Activated T-cell treated with anti-CD3 and anti-CD28 coated beads for 24 hours (primary cell): ENCODE data around the gene DRC1.

Experiments
- DNase-seq: peaks from one replicate; pipeline ENCODE4 v3.0.0-alpha.2; 2020; ENCODE audit warnings: low read depth

Gene DRC1

DNA sequence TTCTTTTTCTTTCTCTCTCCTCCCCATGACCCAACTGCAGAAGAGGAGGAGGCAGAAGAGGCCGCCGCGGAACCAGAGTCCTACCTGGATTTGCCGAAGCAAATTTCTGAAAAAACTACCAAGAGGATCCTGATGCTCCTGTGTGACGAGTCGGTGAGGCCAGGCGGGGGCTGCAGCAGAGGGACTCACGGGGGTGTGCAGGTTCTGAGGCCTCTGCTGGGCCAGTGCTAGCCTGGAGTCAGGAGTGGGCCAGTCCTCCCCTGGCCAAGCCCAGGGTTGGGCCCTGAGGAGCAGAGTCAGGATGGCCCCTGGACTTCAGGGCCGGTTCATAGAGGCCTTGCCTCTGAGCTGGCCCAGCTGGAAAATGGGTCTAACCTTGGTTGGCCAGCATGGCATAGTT, 46.9 kb downstream of the DRC1 start:
- DNase-seq, result no peak

DNA sequence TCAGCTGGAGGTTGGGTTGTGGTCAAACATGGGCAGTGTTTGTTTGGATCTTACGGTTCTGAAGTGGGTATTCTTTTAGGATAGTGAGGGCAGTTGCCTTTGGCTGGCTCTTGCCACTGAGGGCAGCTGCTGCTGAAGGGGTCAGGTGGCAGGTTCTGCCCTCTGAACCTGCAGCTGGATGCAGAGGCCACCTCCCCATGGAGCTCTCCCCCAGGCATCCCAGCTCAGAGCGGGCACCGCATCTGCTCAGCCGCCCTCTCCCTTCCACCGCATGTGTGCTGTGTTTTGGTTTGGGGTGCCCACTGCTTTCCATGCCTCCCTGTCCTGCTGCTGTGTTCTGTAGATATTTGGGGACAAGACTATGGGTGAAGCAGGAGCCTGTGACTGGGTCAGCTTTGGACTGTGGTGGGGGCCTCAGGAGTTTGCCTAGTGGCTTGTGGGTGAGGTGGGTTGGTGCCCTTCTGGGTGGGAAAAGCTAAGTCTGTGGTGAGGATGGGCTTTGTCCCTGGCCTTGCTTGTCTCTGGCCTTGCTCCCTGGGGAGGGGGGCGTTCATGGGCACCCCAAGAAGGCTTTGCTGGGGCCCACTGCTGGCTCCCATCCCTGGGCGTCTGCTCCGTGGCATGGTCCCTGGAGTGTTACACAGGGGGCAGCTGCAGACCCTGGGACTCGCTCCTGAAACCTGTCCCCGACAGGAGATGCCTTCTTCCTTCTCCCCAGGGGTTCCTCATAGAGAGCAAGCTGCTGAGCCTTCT, 47.7 kb downstream of the DRC1 start:
- DNase-seq, result no peak

DNA sequence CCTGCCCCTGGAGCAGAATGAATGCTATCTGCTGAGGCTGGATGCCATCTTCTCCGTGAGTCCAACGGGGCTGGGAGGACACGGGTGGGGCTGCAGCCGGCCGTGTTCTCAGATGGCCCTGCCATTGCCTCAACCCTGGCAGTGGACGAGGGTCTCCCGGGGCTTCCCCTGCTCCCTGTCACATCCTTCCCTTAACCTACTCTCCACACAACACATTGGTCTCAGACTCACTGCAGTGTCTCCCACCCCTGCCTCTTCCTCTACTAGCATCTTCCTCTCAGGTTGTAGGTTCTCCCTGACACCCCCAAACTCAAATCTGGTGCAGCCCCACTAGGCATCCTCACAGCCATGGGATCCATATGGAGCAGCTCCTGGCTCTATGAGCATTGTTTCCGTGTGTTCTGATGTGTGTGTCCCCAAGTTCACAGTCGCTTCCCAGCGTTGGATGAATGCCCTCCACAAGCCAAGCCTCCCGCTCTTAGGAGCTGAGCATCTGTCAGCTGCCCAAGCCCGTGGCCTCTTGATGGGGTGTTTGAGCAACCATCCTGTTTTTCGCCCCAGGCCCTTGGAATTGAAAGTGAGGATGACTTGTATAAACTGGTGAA, 48.4 kb downstream of the DRC1 start:
- no peak for DNase-seq

GRCh38 chr2:26451700-26452099, 50.0 kb downstream of the DRC1 start:
- no peak for DNase-seq

- no peak for DNase-seq
These were observed 52.0 kb downstream of the DRC1 start for GRCh38 chr2:26453421-26454329.

DNA sequence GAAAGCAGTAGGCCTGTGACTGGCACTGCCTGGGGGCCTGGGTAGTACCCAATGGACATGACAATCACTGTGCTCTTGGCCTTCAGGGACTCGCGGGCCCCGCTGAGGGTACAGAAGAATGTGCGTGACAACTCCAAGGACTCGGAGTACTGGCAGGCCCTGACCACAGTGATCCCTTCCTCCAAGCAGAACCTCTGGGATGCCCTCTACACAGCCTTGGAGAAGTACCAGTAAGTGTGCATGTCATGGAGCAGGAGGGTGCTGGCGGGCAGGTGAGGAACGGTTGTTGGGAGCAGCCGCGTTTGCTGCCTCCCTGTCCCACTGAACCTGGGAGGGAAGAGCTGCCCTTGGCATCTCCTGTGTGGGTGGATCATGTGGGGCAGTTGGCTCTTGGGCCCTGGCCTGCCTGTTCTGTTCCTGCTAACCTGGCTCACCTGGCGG, 52.9 kb downstream of the DRC1 start:
- DNase-seq, result no peak

- DNase-seq, result no peak
These were observed 53.4 kb downstream of the DRC1 start for GRCh38 chr2:26455037-26455669.

- DNase-seq, result no peak
These were observed 54.1 kb downstream of the DRC1 start for GRCh38 chr2:26455670-26456439.

DNA sequence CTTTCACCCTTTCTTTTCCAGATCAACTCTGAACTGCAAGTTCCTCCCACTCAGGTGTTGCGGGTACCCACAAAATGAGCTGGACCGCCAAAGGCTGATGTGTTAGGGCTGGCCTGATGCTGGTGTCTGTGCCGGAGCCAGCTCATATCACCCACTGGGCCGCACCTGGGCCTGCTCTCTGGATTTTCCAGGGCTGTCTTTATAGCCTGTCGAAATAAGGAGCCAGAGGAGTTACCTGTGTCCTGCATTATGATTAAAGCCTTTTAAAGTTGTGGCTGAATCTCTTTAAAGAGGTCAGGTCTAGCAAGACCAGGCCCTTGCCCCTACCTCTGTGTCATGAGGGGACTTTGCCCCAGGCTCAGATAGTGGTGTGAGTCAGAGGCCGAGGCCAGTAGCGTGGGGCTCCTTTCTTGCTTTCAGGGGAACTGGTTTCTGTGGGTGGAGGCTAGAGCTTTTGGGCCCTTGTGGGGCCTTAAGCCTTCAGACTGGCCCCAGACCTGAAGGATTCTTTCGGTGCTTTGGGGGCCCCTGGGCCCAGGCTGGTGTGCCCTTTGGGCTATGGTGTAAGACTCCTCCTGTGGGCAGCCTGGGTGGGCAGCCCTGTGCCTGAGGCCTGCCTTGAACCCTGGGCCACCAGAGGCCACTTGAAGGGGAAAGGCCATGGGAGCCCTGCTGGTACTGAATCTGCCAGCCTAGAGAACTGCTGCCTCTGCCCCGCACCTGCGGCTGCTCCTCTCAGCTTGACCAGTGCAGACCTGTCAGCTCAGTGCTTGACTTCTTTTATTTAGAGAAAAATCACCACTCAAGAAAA, 54.9 kb downstream of the DRC1 start:
- DNase-seq, result no peak

DNA sequence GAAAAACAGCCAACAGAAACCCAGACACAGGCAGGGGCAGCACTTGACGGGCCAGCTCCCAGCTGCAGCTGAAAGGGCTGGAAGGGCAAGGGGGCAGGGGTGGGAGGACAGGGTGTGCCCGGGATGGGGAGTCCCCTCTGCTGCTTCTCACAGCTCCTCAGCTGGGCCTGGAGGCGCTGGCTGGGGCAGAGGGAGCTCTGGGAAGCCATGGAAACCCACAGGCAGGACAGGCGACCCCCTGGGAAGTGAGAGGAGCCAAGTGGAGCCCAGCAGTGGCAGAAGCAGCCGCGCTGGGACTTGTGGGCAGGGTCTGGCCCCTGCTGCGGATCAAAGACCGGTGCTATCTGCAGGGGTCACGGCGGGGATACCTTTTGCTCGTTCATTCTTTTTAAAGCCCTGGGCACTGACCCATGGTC, 55.5 kb downstream of the DRC1 start:
- DNase-seq, result no peak

DNA sequence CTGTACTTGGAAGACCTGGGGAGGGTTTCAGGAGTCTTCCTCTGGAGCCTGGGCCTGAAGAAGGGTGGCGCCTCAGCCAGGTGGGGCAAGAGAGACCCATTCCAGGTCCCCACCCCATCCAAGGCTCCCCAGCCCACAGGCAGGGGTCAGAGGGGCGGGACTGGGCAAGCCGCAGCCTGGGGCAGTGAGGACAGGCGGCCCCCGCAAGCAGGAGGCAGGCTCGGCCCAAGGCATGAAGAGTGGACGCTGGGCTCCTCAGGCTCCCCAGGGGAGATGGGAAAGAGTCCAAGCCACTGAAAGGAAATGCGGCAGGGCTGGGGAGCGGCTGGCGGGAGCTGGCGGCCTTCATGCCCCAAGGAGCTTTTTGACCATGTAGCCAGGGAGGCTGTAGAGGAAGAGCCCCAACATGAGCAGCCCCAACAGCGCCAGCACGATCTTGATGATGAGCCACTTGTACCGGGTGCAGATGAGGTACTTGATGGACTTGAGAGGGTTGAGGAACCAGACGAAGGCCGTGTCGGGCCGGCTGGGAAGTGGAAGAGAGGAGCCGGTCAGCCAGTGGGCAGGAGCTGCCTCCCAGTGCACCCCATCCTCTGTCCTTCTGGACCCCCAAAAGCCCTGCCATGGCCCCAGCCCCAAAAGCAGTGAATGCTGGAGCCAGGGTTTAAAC, 56.1 kb downstream of the DRC1 start:
- DNase-seq, result no peak

GRCh38 chr2:26458365-26459042, 56.8 kb downstream of the DRC1 start:
- no peak for DNase-seq

DNA sequence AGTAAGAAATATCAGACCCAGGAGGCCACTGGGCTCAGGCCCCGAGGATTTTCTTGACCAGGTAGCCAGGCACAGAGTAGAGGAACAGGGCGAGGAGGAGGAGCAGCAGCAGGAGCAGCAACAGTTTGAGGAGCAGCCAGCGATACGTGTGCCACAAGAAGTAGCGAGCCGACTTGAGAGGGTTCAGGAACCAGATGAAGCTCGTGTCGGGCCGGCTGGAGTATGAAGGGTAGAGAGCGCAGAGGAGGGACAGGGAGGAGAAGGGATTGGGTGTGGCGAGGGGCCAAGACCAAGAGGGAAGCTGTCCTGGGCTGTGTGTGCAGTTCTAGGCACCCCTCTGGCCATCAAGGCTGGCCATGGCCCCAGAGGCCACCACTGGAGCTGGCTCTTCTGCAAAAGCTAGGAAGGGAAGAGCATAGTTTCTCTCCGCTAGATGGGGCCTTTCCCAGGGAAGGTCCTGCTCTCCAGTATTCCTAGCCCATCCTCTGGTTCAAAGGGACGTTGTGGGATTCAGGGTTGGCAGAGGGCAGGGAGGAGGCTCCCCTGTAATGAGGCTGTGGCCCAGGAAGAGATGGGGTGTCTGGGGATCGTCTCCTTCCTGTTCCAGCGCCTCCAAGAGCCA, 58.4 kb downstream of the DRC1 start:
- no peak for DNase-seq

GRCh38 chr2:26460613-26461031, 58.9 kb downstream of the DRC1 start:
- no peak for DNase-seq

GRCh38 chr2:26461601-26462023, 59.9 kb downstream of the DRC1 start:
- no peak for DNase-seq

DNA sequence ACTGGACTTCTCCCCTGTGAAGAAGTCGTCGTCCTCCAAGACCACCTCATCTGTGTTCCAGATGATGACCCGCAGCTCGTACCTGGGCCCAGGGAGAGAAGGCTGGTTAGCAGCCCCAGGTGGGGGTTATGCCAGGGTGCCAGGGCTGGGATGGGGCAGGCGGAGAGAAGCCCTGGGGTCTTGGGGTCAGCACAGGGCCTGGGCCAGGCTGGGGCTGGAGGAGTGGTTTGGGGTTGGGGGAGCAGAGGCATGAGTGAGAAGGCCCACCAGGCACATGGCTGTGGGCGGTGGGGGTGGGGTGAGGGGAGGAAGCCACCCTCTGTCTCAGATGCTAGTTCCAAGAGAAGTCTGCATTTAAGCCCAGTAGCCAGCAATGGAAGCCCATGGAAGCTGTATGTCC, 60.4 kb downstream of the DRC1 start:
- DNase-seq, result no peak

GRCh38 chr2:26462511-26463243, 61.0 kb downstream of the DRC1 start:
- no peak for DNase-seq
